Measurements from ENCODE around the gene RANGRF. TPM values are rescaled to one million over a fixed set of nuclear protein-coding genes. Genes with fewer than 3 reads are reported as not detected.

RANGRF gene
- total RNA-seq, 1 donor from 2014 or later: 48.5 TPM

DNA sequence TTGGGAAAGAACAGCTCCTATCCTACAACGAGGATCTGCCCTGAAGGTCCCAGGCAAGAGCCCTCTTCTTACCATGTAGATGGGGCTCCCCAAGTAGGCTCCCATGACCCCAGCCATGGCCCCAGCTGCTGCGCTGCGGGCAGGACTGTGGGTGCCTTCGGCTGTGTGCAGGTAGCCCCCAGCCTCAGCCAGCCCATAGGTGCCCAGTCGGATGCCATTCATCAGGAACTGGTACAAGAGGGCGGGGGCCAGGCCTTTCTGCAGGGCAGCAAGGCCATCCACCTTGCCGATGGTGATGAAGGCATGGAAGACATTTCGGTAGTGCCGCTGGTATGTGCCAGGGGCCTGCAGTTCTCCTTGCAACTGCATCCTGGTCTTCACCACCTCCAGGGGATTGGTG, 5.9 kb downstream of the RANGRF start:
- peak overlapping the region; percentile 86 for H3K27ac Mint-ChIP-seq (ENCODE audit: unreplicated experiment)

DNA sequence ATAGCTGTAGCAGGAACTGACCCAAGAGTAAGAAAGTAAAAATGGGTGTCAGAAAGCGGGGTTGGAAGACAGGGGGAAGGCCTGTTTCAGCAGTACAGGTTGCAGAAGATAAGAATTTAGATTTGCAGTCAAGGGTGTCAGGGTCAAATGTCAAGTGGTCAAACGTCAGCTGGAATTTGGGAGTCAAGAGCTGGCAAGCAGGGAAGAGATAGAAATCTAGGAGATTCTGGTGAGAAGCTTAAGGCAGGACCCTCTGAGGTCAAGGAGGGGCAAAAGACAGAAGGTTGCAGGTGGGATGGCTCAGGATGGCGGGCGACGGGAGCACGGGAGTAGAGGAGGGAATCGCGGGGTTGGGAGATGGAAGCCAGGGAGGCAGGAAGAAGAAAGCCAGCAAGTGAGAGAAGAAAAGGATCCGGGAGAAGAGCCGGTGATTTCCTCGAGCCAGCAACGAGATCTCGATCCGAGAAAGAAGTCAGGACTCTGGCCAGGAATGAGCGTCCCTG, 6.4 kb downstream of the RANGRF start:
- H3K27me3 Mint-ChIP-seq (ENCODE audit: low read depth): no peaks in the 10 kb centered on the region
- H3K27ac Mint-ChIP-seq (ENCODE audit: unreplicated experiment): peak overlapping the region; percentile 86
- no peaks in the 10 kb centered on the region for H3K9me3 Mint-ChIP-seq
- peaks cover 3% of the 10 kb centered on the region for H3K36me3 Mint-ChIP-seq (ENCODE audit: low read depth)
- TF ChIP-seq, protein P1, sequence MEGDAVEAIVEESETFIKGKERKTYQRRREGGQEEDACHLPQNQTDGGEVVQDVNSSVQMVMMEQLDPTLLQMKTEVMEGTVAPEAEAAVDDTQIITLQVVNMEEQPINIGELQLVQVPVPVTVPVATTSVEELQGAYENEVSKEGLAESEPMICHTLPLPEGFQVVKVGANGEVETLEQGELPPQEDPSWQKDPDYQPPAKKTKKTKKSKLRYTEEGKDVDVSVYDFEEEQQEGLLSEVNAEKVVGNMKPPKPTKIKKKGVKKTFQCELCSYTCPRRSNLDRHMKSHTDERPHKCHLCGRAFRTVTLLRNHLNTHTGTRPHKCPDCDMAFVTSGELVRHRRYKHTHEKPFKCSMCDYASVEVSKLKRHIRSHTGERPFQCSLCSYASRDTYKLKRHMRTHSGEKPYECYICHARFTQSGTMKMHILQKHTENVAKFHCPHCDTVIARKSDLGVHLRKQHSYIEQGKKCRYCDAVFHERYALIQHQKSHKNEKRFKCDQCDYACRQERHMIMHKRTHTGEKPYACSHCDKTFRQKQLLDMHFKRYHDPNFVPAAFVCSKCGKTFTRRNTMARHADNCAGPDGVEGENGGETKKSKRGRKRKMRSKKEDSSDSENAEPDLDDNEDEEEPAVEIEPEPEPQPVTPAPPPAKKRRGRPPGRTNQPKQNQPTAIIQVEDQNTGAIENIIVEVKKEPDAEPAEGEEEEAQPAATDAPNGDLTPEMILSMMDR (conservative IDR thresholded peaks at IDR 0.05): no peak
- peaks cover 37% of the 10 kb centered on the region for H3K4me1 Mint-ChIP-seq
- no peak for DNase-seq (ENCODE audit: low read depth, low spot score)
- peak overlapping the region; percentile 92 for H3K4me3 Mint-ChIP-seq

More for the DNA sequence above, 5.9 kb downstream of the RANGRF start:
- DNase-seq (ENCODE audit: low read depth, low spot score): no peak
- TF ChIP-seq, protein P1 (conservative IDR thresholded peaks at IDR 0.05): no peak
- peaks cover 3% of the 10 kb centered on the region for H3K36me3 Mint-ChIP-seq (ENCODE audit: low read depth)
- peaks cover 42% of the 10 kb centered on the region for H3K4me1 Mint-ChIP-seq
- H3K27me3 Mint-ChIP-seq (ENCODE audit: low read depth): no peaks in the 10 kb centered on the region
- peak overlapping the region; percentile 92 for H3K4me3 Mint-ChIP-seq
- H3K9me3 Mint-ChIP-seq: no peaks in the 10 kb centered on the region

DNA sequence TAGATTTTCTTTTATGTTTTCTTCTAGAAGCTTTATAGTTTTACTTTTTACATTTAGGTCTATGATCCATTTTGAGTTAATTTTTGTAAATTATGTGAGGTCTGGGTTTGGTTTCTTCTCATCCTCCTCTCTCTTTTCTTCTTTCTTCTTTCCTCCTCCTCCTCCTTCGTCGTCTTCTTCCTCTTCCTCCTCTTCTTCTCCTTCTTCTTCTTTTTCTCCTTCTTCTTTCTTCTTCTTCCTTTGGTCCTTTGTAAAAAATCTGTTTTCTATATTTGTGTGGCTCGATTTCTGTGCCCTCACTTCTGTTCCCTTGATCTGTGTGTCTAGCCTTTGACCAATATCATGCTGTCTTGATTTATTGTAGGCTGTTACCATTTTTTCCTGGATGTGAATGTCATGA, 11.8 kb downstream of the RANGRF start:
- H3K27me3 Mint-ChIP-seq (ENCODE audit: low read depth): no peaks in the 10 kb centered on the region
- TF ChIP-seq, protein P1 (conservative IDR thresholded peaks at IDR 0.05): no peak
- H3K36me3 Mint-ChIP-seq (ENCODE audit: low read depth): no peaks in the 10 kb centered on the region
- H3K4me1 Mint-ChIP-seq: peaks cover 12% of the 10 kb centered on the region
- no peak overlapping the region for H3K27ac Mint-ChIP-seq (ENCODE audit: unreplicated experiment)
- H3K9me3 Mint-ChIP-seq: no peaks in the 10 kb centered on the region
- no peak for DNase-seq (ENCODE audit: low read depth, low spot score)
- peak overlapping the region; percentile 5 for H3K4me3 Mint-ChIP-seq

DNA sequence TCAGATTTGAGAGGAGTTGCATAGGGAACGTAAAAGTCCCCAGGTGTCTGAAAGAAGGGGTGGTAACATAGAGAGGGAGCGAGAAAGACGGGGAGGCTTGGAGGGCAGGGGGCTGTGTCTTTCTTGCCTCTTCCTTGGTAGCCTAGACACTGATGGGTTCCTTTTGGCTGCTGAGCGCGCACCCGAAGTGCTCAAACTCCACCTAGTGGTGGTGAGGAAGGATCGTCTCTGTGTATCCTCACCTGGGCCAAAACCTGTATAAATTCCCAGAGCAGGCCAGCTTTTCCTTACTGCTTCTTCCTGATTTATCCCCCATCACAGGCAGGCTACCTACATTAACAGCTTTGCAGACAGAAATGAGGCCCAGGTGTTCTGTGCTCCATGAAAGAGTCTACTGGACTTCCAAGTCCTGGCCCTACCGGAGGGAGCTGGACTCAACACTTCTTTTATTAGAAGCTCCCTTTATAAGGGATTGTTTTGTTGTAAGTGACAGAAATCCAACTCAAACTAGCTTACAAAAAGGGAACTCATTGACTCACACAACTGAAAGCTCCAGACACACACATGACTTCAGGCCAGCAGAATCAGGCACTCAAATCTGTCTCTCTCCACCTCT, 12.3 kb downstream of the RANGRF start:
- H3K4me1 Mint-ChIP-seq: peaks cover 12% of the 10 kb centered on the region
- H3K27ac Mint-ChIP-seq (ENCODE audit: unreplicated experiment): no peak overlapping the region
- H3K4me3 Mint-ChIP-seq: peak overlapping the region; percentile 5
- TF ChIP-seq, protein P1 (conservative IDR thresholded peaks at IDR 0.05): peak; percentile 81
- no peaks in the 10 kb centered on the region for H3K36me3 Mint-ChIP-seq (ENCODE audit: low read depth)
- no peaks in the 10 kb centered on the region for H3K9me3 Mint-ChIP-seq
- DNase-seq (ENCODE audit: low read depth, low spot score): peak; percentile 36
- no peaks in the 10 kb centered on the region for H3K27me3 Mint-ChIP-seq (ENCODE audit: low read depth)

DNA sequence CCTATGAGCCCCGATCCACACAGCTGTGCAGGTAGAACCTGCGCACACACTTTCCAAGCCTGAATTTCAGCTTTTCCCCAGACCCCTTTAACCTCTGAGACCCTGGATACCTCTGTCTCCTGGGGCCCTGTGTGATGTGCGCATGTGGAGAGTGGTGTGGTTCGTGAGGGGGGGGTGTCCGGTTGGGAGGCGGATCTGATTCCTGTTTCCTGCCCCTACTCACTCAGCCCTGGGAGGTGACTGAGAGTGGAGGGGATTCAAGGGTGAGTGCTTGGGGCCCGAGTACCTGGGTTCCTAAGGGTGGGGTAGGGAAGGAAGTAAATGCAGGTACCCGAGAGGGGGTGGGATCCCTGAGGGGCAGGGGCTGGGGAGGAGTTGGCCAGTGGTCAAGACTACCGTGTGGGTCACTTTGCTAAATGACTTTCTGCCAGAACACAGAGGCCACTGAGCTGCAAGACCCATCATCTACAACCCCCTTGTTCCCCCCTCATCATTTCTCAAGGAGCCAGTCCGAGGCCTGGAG, 22.2 kb downstream of the RANGRF start:
- H3K27me3 Mint-ChIP-seq (ENCODE audit: low read depth): peaks cover 34% of the 10 kb centered on the region
- H3K27ac Mint-ChIP-seq (ENCODE audit: unreplicated experiment): peak overlapping the region; percentile 6
- no peaks in the 10 kb centered on the region for H3K36me3 Mint-ChIP-seq (ENCODE audit: low read depth)
- no peak for DNase-seq (ENCODE audit: low read depth, low spot score)
- no peak overlapping the region for H3K4me3 Mint-ChIP-seq
- H3K9me3 Mint-ChIP-seq: no peaks in the 10 kb centered on the region
- peaks cover 11% of the 10 kb centered on the region for H3K4me1 Mint-ChIP-seq
- TF ChIP-seq, protein P1 (conservative IDR thresholded peaks at IDR 0.05): no peak

Data from neural crest cell (in vitro differentiated cells).